Tibial nerve (tissue), 4 donors: Measurements from ENCODE around the gene FCRLA. TPM values are rescaled to one million over a fixed set of nuclear protein-coding genes. Genes with fewer than 3 reads are reported as not detected.
"Not testable (repeated sequence)": the region's sequence is repeated elsewhere in the genome, so short reads cannot be mapped to it uniquely, and the experiment has no call there.

ENCODE experiments used
- DNase-seq, 2 donors: peaks; one replicate each; pipeline ENCODE4 v3.0.0-alpha.2; 2019; ENCODE audit warnings: low spot score in 2 of 2
- H3K27ac ChIP-seq, 4 donors: fragments of 200-600 bp; sonication (generic) in 3 of 4; one replicate each; pipeline ENCODE4 v1.5.1; 2017 to 2019; ENCODE audit warnings: mild to moderate bottlenecking in 1 of 4
- H3K27me3 ChIP-seq, 2 donors: fragments of 200-600 bp; sonication (generic) in 1 of 2; one replicate each; pipeline versions ENCODE4 v1.5.1 to v1.6.0; 2017 to 2019
- H3K36me3 ChIP-seq, 3 donors: fragments of 200-600 bp; sonication (generic); one replicate each; pipeline ENCODE4 v1.5.1; 2018 to 2019
- H3K4me1 ChIP-seq, 4 donors: fragments of 200-600 bp; sonication (generic) in 3 of 4; one replicate each; pipeline ENCODE4 v1.5.1; 2017 to 2019
- H3K4me3 ChIP-seq, 4 donors: fragments of 200-600 bp; sonication (generic) in 3 of 4; one replicate each; pipeline ENCODE4 v1.5.1; 2017 to 2019; ENCODE audit warnings: mild to moderate bottlenecking in 1 of 4, moderate library complexity in 1 of 4
- H3K9me3 ChIP-seq, 4 donors: fragments of 200-600 bp; sonication (generic) in 3 of 4; one replicate each; pipeline ENCODE4 v1.5.1; 2017 to 2019
- CTCF ChIP-seq, 5 experiments: fragments of 200-600 bp in 3 of 5; fragments of 450-650 bp in 2 of 5; sonication (generic) in 3 of 5; IDR thresholded peaks; one replicate each; pipeline ENCODE4 v1.5.1; 2016 to 2019; ENCODE audit warnings: antibody characterized with exemption in 5 of 5, mild to moderate bottlenecking in 3 of 5, moderate library complexity in 2 of 5
- EP300 ChIP-seq, 2 donors: sonication (generic); formaldehyde crosslinking; IDR thresholded peaks; one replicate each; pipeline ENCODE4 v1.6.1; 2017; ENCODE audit warnings: antibody characterized with exemption in 2 of 2, mild to moderate bottlenecking in 1 of 2
- POLR2A ChIP-seq, 2 donors: fragments of 450-650 bp; IDR thresholded peaks; one replicate each; pipeline ENCODE4 v1.6.1; 2017; ENCODE audit warnings: antibody characterized with exemption in 2 of 2, mild to moderate bottlenecking in 2 of 2, moderate library complexity in 2 of 2
- WGBS, 2 donors: methylation state at CpG; one replicate each; pipeline ENCODE4 v1.1.5; 2018; 5-methylcytosine and 5-hydroxymethylcytosine counted together
- total RNA-seq, 4 donors: library from RNA; depleted of rRNA; stranded (reverse); fragments of >200 nt; gene quantifications; one replicate each; pipeline ENCODE4 v1.1.0, GENCODE V29; 2016

FCRLA gene
- total RNA-seq, result 1 to 10 TPM in 2 of 4 donors, under 1 TPM in 1, not detected in 1; 0.60 to 2.1 (median 1.1) TPM

- Histone ChIP-seq H3K27ac (peak within 1 kb of the TSS in 3 of 4 donors; percentile 5 to 77 (median 55)), H3K4me1 (peaks cover 0 to 8% (median 5%) of the 10 kb centered on the region in 4 donors), H3K4me3 (no peak within 1 kb of the TSS), H3K27me3 (no peaks in the 10 kb centered on the region), H3K9me3 (no peaks in the 10 kb centered on the region), H3K36me3 (no peaks in the 10 kb centered on the region)
- DNase-seq, result no peak
- 26 to 29% methylated on average over 4 of the region's 4 CpGs for WGBS, 2 donors
- no peak for TF ChIP-seq CTCF (IDR thresholded peaks at IDR 0.05)
- TF ChIP-seq POLR2A (IDR thresholded peaks at IDR 0.05), result no peak
- peak in 1 of 2 donors; percentile 5 for TF ChIP-seq EP300 (IDR thresholded peaks at IDR 0.05)
These were observed at the start of gene FCRLA for GRCh38 chr1:161706482-161707347. Gene FCRLA, plus strand, starts transcription at chr1:161707229. Its CDS starts 36 bp downstream, at chr1:161707265.

GRCh38 chr1:161658524-161658923 lies 48.5 kb upstream of the FCRLA start:
- H3K4me3 ChIP-seq, H3K27me3 ChIP-seq, H3K4me1 ChIP-seq, DNase-seq, H3K9me3 ChIP-seq, H3K27ac ChIP-seq, H3K36me3 ChIP-seq: not testable (repeated sequence)

- WGBS, 2 donors, result 61% methylated on average over 2 of the region's 9 CpGs; no CpG with 5 or more reads in 1 of the 2 donors
- H3K27me3 ChIP-seq, H3K36me3 ChIP-seq, H3K4me3 ChIP-seq, H3K27ac ChIP-seq, H3K4me1 ChIP-seq, H3K9me3 ChIP-seq, DNase-seq: not testable (repeated sequence)
These were observed 45.2 kb upstream of the FCRLA start for GRCh38 chr1:161661660-161662311.

GRCh38 chr1:161662684-161663339 lies 44.2 kb upstream of the FCRLA start, which contains the start of gene FCGR2B:
Gene FCGR2B, plus strand, starts transcription at chr1:161663143. Its CDS starts 99 bp downstream, at chr1:161663242.
- H3K4me3 ChIP-seq, DNase-seq, H3K36me3 ChIP-seq: not testable (repeated sequence)

GRCh38 chr1:161663569-161663968 lies 43.5 kb upstream of the FCRLA start:
- WGBS, 2 donors, result no CpG with 5 or more reads among the region's 1 CpG

More at GRCh38 chr1:161662684-161663339, 44.2 kb upstream of the FCRLA start, which contains the start of gene FCGR2B:
- not testable (repeated sequence) for H3K27me3 ChIP-seq, H3K27ac ChIP-seq, H3K9me3 ChIP-seq, H3K4me1 ChIP-seq
- no CpG with 5 or more reads among the region's 4 CpGs for WGBS, 2 donors

GRCh38 chr1:161664689-161665088 lies 42.3 kb upstream of the FCRLA start:
- not testable (repeated sequence) for H3K27ac ChIP-seq, H3K4me3 ChIP-seq, H3K4me1 ChIP-seq, H3K36me3 ChIP-seq, DNase-seq, H3K9me3 ChIP-seq, H3K27me3 ChIP-seq
- WGBS, 2 donors, result no CpG with 5 or more reads among the region's 4 CpGs

More at GRCh38 chr1:161663569-161663968, 43.5 kb upstream of the FCRLA start:
- DNase-seq, H3K4me1 ChIP-seq, H3K9me3 ChIP-seq, H3K36me3 ChIP-seq, H3K27ac ChIP-seq, H3K4me3 ChIP-seq, H3K27me3 ChIP-seq: not testable (repeated sequence)

GRCh38 chr1:161671045-161672020 lies 35.7 kb upstream of the FCRLA start:
- H3K9me3 ChIP-seq, H3K27ac ChIP-seq, H3K4me1 ChIP-seq, DNase-seq, H3K27me3 ChIP-seq, H3K4me3 ChIP-seq, H3K36me3 ChIP-seq: not testable (repeated sequence)
- WGBS, 2 donors, result 60 to 61% methylated on average over 10 to 11 of the region's 15 CpGs

GRCh38 chr1:161673437-161673836 lies 33.6 kb upstream of the FCRLA start:
- not testable (repeated sequence) for H3K36me3 ChIP-seq, DNase-seq, H3K4me3 ChIP-seq, H3K9me3 ChIP-seq, H3K27me3 ChIP-seq, H3K27ac ChIP-seq
- peaks cover 0 to 20% (median 4%) of the 10 kb centered on the region in 4 donors for H3K4me1 ChIP-seq
- WGBS, 2 donors, result 81 to 82% methylated on average over 3 to 4 of the region's 7 CpGs

GRCh38 chr1:161674447-161674846 lies 32.6 kb upstream of the FCRLA start:
- not testable (repeated sequence) for H3K27ac ChIP-seq, H3K36me3 ChIP-seq, DNase-seq, H3K27me3 ChIP-seq, H3K4me3 ChIP-seq, H3K9me3 ChIP-seq
- 72 to 97% methylated on average over 3 of the region's 3 CpGs for WGBS, 2 donors
- peaks cover 0 to 20% (median 4%) of the 10 kb centered on the region in 4 donors for H3K4me1 ChIP-seq

GRCh38 chr1:161674908-161675307 lies 32.1 kb upstream of the FCRLA start:
- DNase-seq, result not testable (repeated sequence)
- H3K4me1 ChIP-seq, result peaks cover 0 to 20% (median 4%) of the 10 kb centered on the region in 4 donors

More at GRCh38 chr1:161674908-161675307, 32.1 kb upstream of the FCRLA start:
- H3K4me3 ChIP-seq, H3K27me3 ChIP-seq, H3K9me3 ChIP-seq, H3K36me3 ChIP-seq, H3K27ac ChIP-seq: not testable (repeated sequence)
- 90 to 92% methylated on average over 3 of the region's 3 CpGs for WGBS, 2 donors
